IMR-90 (cell line): ENCODE results near the gene RNF212.

ENCODE experiments used
- CEBPB ChIP-seq: IDR thresholded peaks from 2 replicates; pipeline ENCODE4 v1.6.1; 2012; ENCODE audit warnings: low read depth, low read length, improper control_type of control experiment
- MAFK ChIP-seq: IDR thresholded peaks from 2 replicates; pipeline ENCODE4 v1.6.1; 2012; ENCODE audit warnings: low read depth, low read length, improper control_type of control experiment
- MXI1 ChIP-seq: IDR thresholded peaks from 2 replicates; pipeline ENCODE4 v1.6.1; 2012; ENCODE audit warnings: low read depth, mild to moderate bottlenecking, low read length, moderate library complexity, borderline replicate concordance
- POLR2A ChIP-seq: IDR thresholded peaks from 2 replicates; pipeline ENCODE4 v1.6.1; 2012; ENCODE audit warnings: mild to moderate bottlenecking, low read depth, low read length
- RAD21 ChIP-seq: IDR thresholded peaks from 2 replicates; pipeline ENCODE4 v1.6.1; 2012; ENCODE audit warnings: low read length, improper control_type of control experiment
- RFX5 ChIP-seq: IDR thresholded peaks from 2 replicates; pipeline ENCODE4 v1.8.0; 2012; ENCODE audit warnings: low read depth, mild to moderate bottlenecking, low read length, moderate library complexity
- SMC3 ChIP-seq: fragments of 150-350 bp; IDR thresholded peaks from 2 replicates; pipeline ENCODE4 v1.6.1; 2016; ENCODE audit warnings: low read depth, mild to moderate bottlenecking, antibody characterized with exemption, low read length, moderate library complexity
- USF2 ChIP-seq: fragments of 150-350 bp; IDR thresholded peaks from 2 replicates; pipeline ENCODE4 v1.6.1; 2017; ENCODE audit warnings: mild to moderate bottlenecking, antibody characterized with exemption, low read length, low read depth
- TF ChIP-seq, protein P1 (sequence below): conservative IDR thresholded peaks from 2 replicates; pipeline ENCODE4 v1.5.1; 2012; ENCODE audit warnings: mild to moderate bottlenecking, low read depth, low read length, improper control_type of control experiment

GRCh38 chr4:1026115-1026514 is 87.2 kb downstream of the RNF212 start:
- TF ChIP-seq, protein P1, sequence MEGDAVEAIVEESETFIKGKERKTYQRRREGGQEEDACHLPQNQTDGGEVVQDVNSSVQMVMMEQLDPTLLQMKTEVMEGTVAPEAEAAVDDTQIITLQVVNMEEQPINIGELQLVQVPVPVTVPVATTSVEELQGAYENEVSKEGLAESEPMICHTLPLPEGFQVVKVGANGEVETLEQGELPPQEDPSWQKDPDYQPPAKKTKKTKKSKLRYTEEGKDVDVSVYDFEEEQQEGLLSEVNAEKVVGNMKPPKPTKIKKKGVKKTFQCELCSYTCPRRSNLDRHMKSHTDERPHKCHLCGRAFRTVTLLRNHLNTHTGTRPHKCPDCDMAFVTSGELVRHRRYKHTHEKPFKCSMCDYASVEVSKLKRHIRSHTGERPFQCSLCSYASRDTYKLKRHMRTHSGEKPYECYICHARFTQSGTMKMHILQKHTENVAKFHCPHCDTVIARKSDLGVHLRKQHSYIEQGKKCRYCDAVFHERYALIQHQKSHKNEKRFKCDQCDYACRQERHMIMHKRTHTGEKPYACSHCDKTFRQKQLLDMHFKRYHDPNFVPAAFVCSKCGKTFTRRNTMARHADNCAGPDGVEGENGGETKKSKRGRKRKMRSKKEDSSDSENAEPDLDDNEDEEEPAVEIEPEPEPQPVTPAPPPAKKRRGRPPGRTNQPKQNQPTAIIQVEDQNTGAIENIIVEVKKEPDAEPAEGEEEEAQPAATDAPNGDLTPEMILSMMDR, result no peak
- TF ChIP-seq RFX5, result no peak
- no peak for TF ChIP-seq POLR2A
- TF ChIP-seq MAFK, result no peak
- no peak for TF ChIP-seq USF2
- no peak for TF ChIP-seq RAD21
- TF ChIP-seq CEBPB, result no peak
- TF ChIP-seq SMC3, result no peak
- no peak for TF ChIP-seq MXI1
